Caco-2 (cell line): Measurements from ENCODE around the gene LRFN5. TPM values are rescaled to one million over a fixed set of nuclear protein-coding genes. Genes with fewer than 3 reads are reported as not detected.

Experiments used
- BruUV-seq: library from RNA; stranded (reverse); fragments of 400-500 nt; replicated peaks from 2 replicates; lab custom pipeline; 2021; lab: Mats Ljungman, UMichigan
- CTCF ChIA-PET: fragments of 300-600 bp; sonication (Branson Sonifier 250); formaldehyde crosslinking; loops from one replicate; lab custom pipeline; 2022; ENCODE audit warnings: antibody characterized with exemption; lab: Charles Lee
- POLR2A ChIA-PET: fragments of 300-600 bp; sonication (Branson Sonifier 250); formaldehyde crosslinking; loops from one replicate; lab custom pipeline; 2022; ENCODE audit warnings: antibody characterized with exemption; lab: Charles Lee
- DNase-seq, 2 experiments: peaks; one replicate each; pipeline versions ENCODE4 v3.0.0 to v3.0.0-alpha.2; 2020 to 2022
- H3K27me3 ChIP-seq: replicated peaks from 2 replicates; pipeline ENCODE4 v1.6.0; 2011; ENCODE audit warnings: low read length; ENCODE audit not compliant: control insufficient read depth, insufficient read depth
- H3K36me3 ChIP-seq: 2 replicates; pipeline ENCODE4 v1.5.1; 2011; ENCODE audit warnings: low read length; ENCODE audit not compliant: control insufficient read depth, insufficient read depth
- H3K4me1 ChIP-seq: fragments of 250-450 bp; sonication (Bioruptor Pico); 2 replicates; pipeline ENCODE4 v1.5.1; 2020; ENCODE audit warnings: mild to moderate bottlenecking
- H3K4me3 ChIP-seq: 2 replicates; pipeline ENCODE4 v1.5.1; 2011; ENCODE audit warnings: low read depth, mild to moderate bottlenecking, control low read depth, low read length
- H3K9me3 ChIP-seq: fragments of 250-450 bp; sonication (Bioruptor Pico); 2 replicates; pipeline ENCODE4 v1.5.1; 2020; ENCODE audit warnings: mild to moderate bottlenecking, moderate library complexity
- H3K27ac Mint-ChIP-seq: one replicate; pipeline ENCODE4 v1.8.0; 2022; ENCODE audit warnings: mixed read lengths; ENCODE audit not compliant: unreplicated experiment
- H3K27me3 Mint-ChIP-seq: one replicate; pipeline ENCODE4 v1.8.0; 2022; ENCODE audit warnings: mixed read lengths; ENCODE audit not compliant: insufficient read depth, unreplicated experiment
- H3K36me3 Mint-ChIP-seq: one replicate; pipeline ENCODE4 v1.8.0; 2022; ENCODE audit warnings: mild to moderate bottlenecking, mixed read lengths; ENCODE audit not compliant: insufficient read depth, unreplicated experiment
- H3K4me1 Mint-ChIP-seq: one replicate; pipeline ENCODE4 v1.8.0; 2022; ENCODE audit warnings: low read depth, mixed read lengths; ENCODE audit not compliant: unreplicated experiment
- H3K4me3 Mint-ChIP-seq: one replicate; pipeline ENCODE4 v1.8.0; 2022; ENCODE audit warnings: mild to moderate bottlenecking, moderate library complexity, mixed read lengths; ENCODE audit not compliant: unreplicated experiment
- H3K9me3 Mint-ChIP-seq: one replicate; pipeline ENCODE4 v1.8.0; 2022; ENCODE audit warnings: mixed read lengths; ENCODE audit not compliant: unreplicated experiment
- intact Hi-C: fragments of 100-400 bp; cut with micrococcal nuclease; formaldehyde crosslinking; loops from one replicate; pipeline ENCODE4 v1.10.0; 2022; ENCODE audit not compliant: unreplicated experiment
- total RNA-seq: library from RNA; stranded (reverse); gene quantifications from 2 replicates; pipeline ENCODE4 v1.2.3, GENCODE V29; 2022
- TF ChIP-seq, protein P1 (sequence below), 2 experiments: fragments of 200-600 bp in 1 of 2; IDR thresholded peaks; 1 replicate in 1 of 2; 2 replicates in 1 of 2; pipeline versions ENCODE4 v1.5.1 to v1.8.0; 2011 to 2022; ENCODE audit warnings: antibody characterized with exemption in 1 of 2, control low read depth in 1 of 2, inconsistent platforms in 1 of 2, low read depth in 1 of 2, low read length in 1 of 2, mild to moderate bottlenecking in 1 of 2, moderate library complexity in 1 of 2; ENCODE audit not compliant: insufficient read depth in 1 of 2, severe bottlenecking in 1 of 2, unreplicated experiment in 1 of 2

The LRFN5 gene
- total RNA-seq, 1 experiment from 2014 or later, result not detected

DNA sequence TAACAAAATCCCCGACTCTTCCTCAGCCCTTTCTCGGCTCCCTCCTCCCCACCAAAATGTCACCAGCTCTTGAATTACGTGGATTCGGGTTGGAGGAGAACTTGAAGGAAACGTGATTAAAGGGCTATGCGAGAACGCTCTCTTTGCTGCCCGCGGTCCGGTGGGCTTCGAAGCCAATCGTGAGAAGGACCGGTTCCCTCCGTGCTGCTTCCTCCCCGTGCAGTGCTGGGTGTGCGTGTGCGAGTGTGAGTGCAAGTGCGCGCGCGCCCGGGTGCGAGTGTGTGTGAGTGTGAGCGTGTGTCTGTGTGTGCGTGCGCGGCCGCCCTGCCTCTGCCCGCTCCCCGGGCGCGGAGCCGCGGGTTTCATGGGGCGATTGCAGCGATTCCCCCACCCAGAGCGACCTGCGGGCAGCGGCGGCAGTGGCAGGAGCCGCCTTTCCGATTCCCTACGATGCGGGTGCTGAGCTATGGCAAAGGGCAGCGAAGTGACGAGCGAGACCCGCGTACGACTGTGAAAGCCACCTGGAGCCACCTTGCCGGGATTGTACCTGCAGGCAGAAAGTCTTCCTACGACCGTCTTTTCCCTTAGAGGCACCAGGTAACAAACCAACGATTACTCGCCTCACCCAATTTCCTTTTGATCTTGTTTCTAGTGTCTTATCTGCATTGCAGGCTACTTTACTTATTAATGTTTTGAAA is 1.4 kb downstream of the LRFN5 start:
- Histone ChIP-seq H3K4me3 (no peak overlapping the region), H3K4me1 (no peaks in the 10 kb centered on the region), H3K27me3 (no peaks in the 10 kb centered on the region), H3K9me3 (no peaks in the 10 kb centered on the region), H3K36me3 (no peaks in the 10 kb centered on the region)
- no peak overlapping the region for H3K4me3 Mint-ChIP-seq
- H3K4me1 Mint-ChIP-seq, result no peaks in the 10 kb centered on the region
- no peaks in the 10 kb centered on the region for H3K36me3 Mint-ChIP-seq
- no peaks in the 10 kb centered on the region for H3K27me3 Mint-ChIP-seq
- no peak for DNase-seq
- CTCF ChIA-PET, result no interaction called here
- intact Hi-C loops, result no loop called here
- no TSS peak for BruUV-seq
- H3K9me3 Mint-ChIP-seq, result no peaks in the 10 kb centered on the region
- TF ChIP-seq, protein P1, sequence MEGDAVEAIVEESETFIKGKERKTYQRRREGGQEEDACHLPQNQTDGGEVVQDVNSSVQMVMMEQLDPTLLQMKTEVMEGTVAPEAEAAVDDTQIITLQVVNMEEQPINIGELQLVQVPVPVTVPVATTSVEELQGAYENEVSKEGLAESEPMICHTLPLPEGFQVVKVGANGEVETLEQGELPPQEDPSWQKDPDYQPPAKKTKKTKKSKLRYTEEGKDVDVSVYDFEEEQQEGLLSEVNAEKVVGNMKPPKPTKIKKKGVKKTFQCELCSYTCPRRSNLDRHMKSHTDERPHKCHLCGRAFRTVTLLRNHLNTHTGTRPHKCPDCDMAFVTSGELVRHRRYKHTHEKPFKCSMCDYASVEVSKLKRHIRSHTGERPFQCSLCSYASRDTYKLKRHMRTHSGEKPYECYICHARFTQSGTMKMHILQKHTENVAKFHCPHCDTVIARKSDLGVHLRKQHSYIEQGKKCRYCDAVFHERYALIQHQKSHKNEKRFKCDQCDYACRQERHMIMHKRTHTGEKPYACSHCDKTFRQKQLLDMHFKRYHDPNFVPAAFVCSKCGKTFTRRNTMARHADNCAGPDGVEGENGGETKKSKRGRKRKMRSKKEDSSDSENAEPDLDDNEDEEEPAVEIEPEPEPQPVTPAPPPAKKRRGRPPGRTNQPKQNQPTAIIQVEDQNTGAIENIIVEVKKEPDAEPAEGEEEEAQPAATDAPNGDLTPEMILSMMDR (IDR thresholded peaks at IDR 0.05; ENCODE audit: insufficient read depth in 1 of 2, low read depth in 1 of 2, low read length in 1 of 2, severe bottlenecking in 1 of 2, unreplicated experiment in 1 of 2), result no peak
- POLR2A ChIA-PET, result no interaction called here
- no peak overlapping the region for H3K27ac Mint-ChIP-seq

DNA sequence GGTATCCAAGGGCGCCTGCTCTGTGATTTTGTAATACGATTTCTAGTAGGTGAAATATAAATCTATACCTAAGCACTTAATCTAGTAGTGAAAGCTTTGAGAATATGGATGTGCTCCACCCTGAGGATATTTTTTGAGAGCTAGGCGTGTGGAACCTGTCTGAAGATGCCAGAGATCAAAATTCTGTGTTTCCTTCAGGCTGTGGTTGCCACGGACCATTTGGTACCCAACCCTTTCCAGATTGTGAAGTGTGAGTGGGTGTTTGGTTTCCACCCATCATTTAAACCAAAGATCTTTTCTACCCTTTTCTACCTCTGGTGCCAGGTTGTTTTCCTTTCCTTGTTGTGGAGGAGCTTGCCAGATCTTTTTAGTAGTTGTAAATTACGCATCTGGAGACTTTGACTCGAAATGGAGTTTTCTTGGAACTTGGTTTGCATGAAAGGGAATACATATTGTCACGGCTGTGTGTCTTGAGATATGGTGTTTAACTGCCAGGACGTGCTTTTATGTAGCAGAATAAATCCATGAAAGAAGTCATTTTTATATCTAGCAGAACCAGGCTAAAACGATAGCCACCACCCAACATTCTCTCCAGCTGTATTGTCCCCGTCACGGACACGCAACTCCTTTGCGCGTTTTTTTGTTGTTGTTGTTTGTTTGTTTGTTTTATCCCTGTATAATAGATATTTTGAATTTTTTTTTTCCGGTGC is 2.2 kb downstream of the LRFN5 start:
- Histone ChIP-seq H3K36me3 (no peaks in the 10 kb centered on the region), H3K9me3 (no peaks in the 10 kb centered on the region), H3K4me1 (no peaks in the 10 kb centered on the region), H3K27me3 (no peaks in the 10 kb centered on the region), H3K4me3 (no peak overlapping the region)
- Mint-ChIP-seq H3K4me1 (no peaks in the 10 kb centered on the region), H3K27ac (no peak overlapping the region), H3K9me3 (no peaks in the 10 kb centered on the region), H3K27me3 (no peaks in the 10 kb centered on the region), H3K36me3 (no peaks in the 10 kb centered on the region), H3K4me3 (no peak overlapping the region)
- BruUV-seq, result no TSS peak
- no peak for DNase-seq
- POLR2A ChIA-PET, result no interaction called here
- CTCF ChIA-PET, result interaction anchor here (0.8 kb wide), 1 partner anchor 8 kb away, joined by 3 read pairs; no protein-coding TSS in a partner anchor
- intact Hi-C loops, result no loop called here
- TF ChIP-seq, protein P1 (IDR thresholded peaks at IDR 0.05; ENCODE audit: insufficient read depth in 1 of 2, low read depth in 1 of 2, low read length in 1 of 2, severe bottlenecking in 1 of 2, unreplicated experiment in 1 of 2), result no peak

GRCh38 chr14:41609704-41610183 is 3.1 kb downstream of the LRFN5 start:
- TF ChIP-seq, protein P1 (IDR thresholded peaks at IDR 0.05; ENCODE audit: insufficient read depth in 1 of 2, low read depth in 1 of 2, low read length in 1 of 2, severe bottlenecking in 1 of 2, unreplicated experiment in 1 of 2), result no peak
- no peaks in the 10 kb centered on the region for H3K9me3 Mint-ChIP-seq
- Histone ChIP-seq H3K4me1 (no peaks in the 10 kb centered on the region), H3K27me3 (no peaks in the 10 kb centered on the region), H3K4me3 (no peak overlapping the region), H3K36me3 (no peaks in the 10 kb centered on the region), H3K9me3 (no peaks in the 10 kb centered on the region)
- no peaks in the 10 kb centered on the region for H3K4me1 Mint-ChIP-seq
- no peak overlapping the region for H3K27ac Mint-ChIP-seq
- H3K36me3 Mint-ChIP-seq, result no peaks in the 10 kb centered on the region
- H3K27me3 Mint-ChIP-seq, result no peaks in the 10 kb centered on the region
- ChIA-PET CTCF (no interaction called here), POLR2A (no interaction called here)
- no peak overlapping the region for H3K4me3 Mint-ChIP-seq
- no TSS peak for BruUV-seq
- intact Hi-C loops, result no loop called here
- no peak for DNase-seq
